Kidney (tissue), 22 donors: ENCODE measurements around the gene NRIP2. TPM values are rescaled to one million over a fixed set of nuclear protein-coding genes. Genes with fewer than 3 reads are reported as not detected.
A peak's percentile ranks its signal among the peaks of the same experiment; 100 is the strongest.

Source experiments
- DNase-seq, 5 donors: peaks; one replicate each; pipeline ENCODE4 v3.0.0-alpha.2; 2013 to 2020
- FAIRE-seq: peaks from 2 replicates; lab custom pipeline; 2012; peaks lifted over from hg19 to GRCh38; lab: Jason Lieb, UNC
- H3K27ac ChIP-seq, 2 donors: one replicate each; pipeline ENCODE4 v1.7.0; 2013; ENCODE audit warnings: low read depth in 2 of 2, low read length in 2 of 2, inconsistent platforms in 1 of 2
- H3K27me3 ChIP-seq: one replicate; pipeline ENCODE4 v1.7.1; 2013; ENCODE audit warnings: low read length, inconsistent platforms; ENCODE audit not compliant: control insufficient read depth, insufficient read depth
- H3K36me3 ChIP-seq, 3 donors: one replicate each; pipeline versions ENCODE4 v1.7.0 to v1.7.1; 2013; ENCODE audit warnings: low read length in 3 of 3, control low read depth in 1 of 3, inconsistent platforms in 1 of 3; ENCODE audit not compliant: insufficient read depth in 3 of 3, control insufficient read depth in 2 of 3
- H3K4me1 ChIP-seq, 3 donors: one replicate each; pipeline versions ENCODE4 v1.7.0 to v1.7.1; 2013; ENCODE audit warnings: low read length in 3 of 3, inconsistent platforms in 1 of 3, low read depth in 1 of 3; ENCODE audit not compliant: control insufficient read depth in 2 of 3, insufficient read depth in 2 of 3
- H3K4me3 ChIP-seq, 3 donors: one replicate each; pipeline versions ENCODE4 v1.7.0 to v1.8.1; 2013; ENCODE audit warnings: low read length in 3 of 3, control low read depth in 1 of 3, inconsistent platforms in 1 of 3
- H3K9ac ChIP-seq, 3 donors: one replicate each; pipeline versions ENCODE4 v1.7.0 to v1.7.1; 2013; ENCODE audit warnings: low read length in 3 of 3, control low read depth in 1 of 3, inconsistent platforms in 1 of 3
- H3K9me3 ChIP-seq, 3 donors: one replicate each; pipeline versions ENCODE4 v1.7.0 to v1.7.1; 2013; ENCODE audit warnings: low read length in 3 of 3, control low read depth in 1 of 3, inconsistent platforms in 1 of 3; ENCODE audit not compliant: control insufficient read depth in 2 of 3, insufficient read depth in 1 of 3
- CTCF ChIP-seq: IDR thresholded peaks from 3 replicates; pipeline ENCODE4 v1.5.1; 2012; ENCODE audit warnings: mild to moderate bottlenecking, moderate library complexity, borderline replicate concordance; ENCODE audit not compliant: insufficient read depth; ENCODE audit errors: extremely low read depth
- intact Hi-C: fragments of 100-400 bp; cut with DNase I; formaldehyde crosslinking; loops from one replicate; pipeline ENCODE4 v1.11.1; 2022
- long read RNA-seq, 10 donors: library from polyadenylated mRNA in 1 of 10; unstranded in 1 of 10; transcript quantifications; one replicate each; pipeline ENCODE4 v2.0.0 and lab custom pipeline, GENCODE V29; 2021 to 2026
- polyA plus RNA-seq: library from polyadenylated mRNA; stranded (reverse); fragments of 350-450 nt; fragmentation: Illumina TruSeq; extraction: RNeasy Lipid Tissue Mini Kit (QIAGEN cat#74804); gene quantifications from one replicate; pipeline ENCODE4 v1.2.3, GENCODE V29; 2014; ENCODE audit warnings: low read depth, low replicate concordance; ENCODE audit not compliant: insufficient read depth
- total RNA-seq: library from RNA; stranded (reverse); fragmentation: NEBNext Ultra II Directional; extraction: Animal tissue kit (Norgen Biotek cat#: 25700); gene quantifications from one replicate; pipeline ENCODE4 v1.2.1, GENCODE V29; 2021
- donor health status: control.
- donor health status: control.
- donor health status: control.
- donor health status: control.
- donor health status: control.
- donor health status: DM: yes; HTN: yes; CAD: no.
- donor health status: Normal renal cell carcinoma (clear cell type).

The NRIP2 gene
- total RNA-seq (11.7 TPM), polyA plus RNA-seq (15.9 TPM)
- long read RNA-seq, donor 1, partial matches to known transcripts, result 0 of 2 reads
- long read RNA-seq, donor 1, other reads (novel, unspliced or antisense), result 0 of 2 reads
- long read RNA-seq, donor 2, transcript NRIP2-201 (6 exons, 2,746 nt), result major isoform, 7 of 12 reads
- long read RNA-seq, donor 2, partial matches to known transcripts, result 5 of 12 reads
- long read RNA-seq, donor 2, other reads (novel, unspliced or antisense), result 0 of 12 reads
- long read RNA-seq, donor 3, transcript NRIP2-201 (6 exons, 2,746 nt), result major isoform, 6 of 6 reads
- long read RNA-seq, donor 3, partial matches to known transcripts, result 0 of 6 reads
- long read RNA-seq, donor 3, other reads (novel, unspliced or antisense), result 0 of 6 reads
- long read RNA-seq, donor 4, partial matches to known transcripts, result 6 of 9 reads
- long read RNA-seq, donor 4, other reads (novel, unspliced or antisense), result 0 of 9 reads
- long read RNA-seq, donor 5, result 0 reads
- long read RNA-seq, donor 6, result 0 reads
- long read RNA-seq, donor 7, partial matches to known transcripts, result 0 of 3 reads
- long read RNA-seq, donor 7, other reads (novel, unspliced or antisense), result 2 of 3 reads
- long read RNA-seq, donor 8, transcript NRIP2-201 (6 exons, 2,746 nt), result major isoform, 10 of 17 reads
- long read RNA-seq, donor 8, partial matches to known transcripts, result 7 of 17 reads
- long read RNA-seq, donor 8, other reads (novel, unspliced or antisense), result 0 of 17 reads
- long read RNA-seq, donor 9, transcript NRIP2-201 (6 exons, 2,746 nt), result major isoform, 7 of 7 reads
- long read RNA-seq, donor 9, partial matches to known transcripts, result 0 of 7 reads
- long read RNA-seq, donor 9, other reads (novel, unspliced or antisense), result 0 of 7 reads
- long read RNA-seq, donor 10, partial matches to known transcripts, result 5 of 6 reads
- long read RNA-seq, donor 10, other reads (novel, unspliced or antisense), result 0 of 6 reads

- peak within 1 kb of the TSS in 2 of 3 donors; percentile 28 to 38 for H3K4me3 ChIP-seq
- H3K36me3 ChIP-seq, result peaks cover 0 to 5% (median 5%) of the 10 kb centered on the region in 3 donors
- DNase-seq, result peak; percentile 81 to 94 (median 93)
- peaks cover 0 to 6% (median 3%) of the 10 kb centered on the region in 3 donors for H3K4me1 ChIP-seq
- intact Hi-C loops, result no loop called here
- TF ChIP-seq CTCF, result no peak
- no peaks in the 10 kb centered on the region for H3K9me3 ChIP-seq
- no peak for FAIRE-seq
- H3K27me3 ChIP-seq, result no peaks in the 10 kb centered on the region
- peak within 1 kb of the TSS in 1 of 3 donors; percentile 40 for H3K9ac ChIP-seq
- H3K27ac ChIP-seq, result peak within 1 kb of the TSS; percentile 39 to 54
Measured at GRCh38 chr12:2834581-2835491, at the start of gene NRIP2. NRIP2 (minus strand) TSS chr12:2835035; CDS start chr12:2834983, 52 bp downstream.

- Histone ChIP-seq H3K36me3 (no peaks in the 10 kb centered on the region), H3K27ac (no peak overlapping the region), H3K4me1 (peaks cover 0 to 18% (median 3%) of the 10 kb centered on the region in 3 donors), H3K9ac (no peak overlapping the region), H3K9me3 (no peaks in the 10 kb centered on the region), H3K27me3 (no peaks in the 10 kb centered on the region), H3K4me3 (no peak overlapping the region)
- intact Hi-C loops, result no loop called here
- no peak for FAIRE-seq
- no peak for DNase-seq
- TF ChIP-seq CTCF, result no peak
Measured at GRCh38 chr12:2879853-2880252, 45.0 kb upstream of the NRIP2 start.

- FAIRE-seq (no peak), DNase-seq (peak in 4 of 5 donors; percentile 47 to 71 (median 58))
- Histone ChIP-seq H3K36me3 (no peaks in the 10 kb centered on the region), H3K27ac (peak overlapping the region; percentile 89 to 92), H3K9ac (peak overlapping the region; percentile 85 to 98 (median 93)), H3K4me1 (peaks cover 0 to 16% (median 3%) of the 10 kb centered on the region in 3 donors), H3K9me3 (no peaks in the 10 kb centered on the region), H3K27me3 (no peaks in the 10 kb centered on the region), H3K4me3 (peak overlapping the region; percentile 87 to 96 (median 94))
- no peak for TF ChIP-seq CTCF
- intact Hi-C loops, result no loop called here
Measured at GRCh38 chr12:2877953-2878732, 43.3 kb upstream of the NRIP2 start.
